Cardiac atrium fibroblast (primary cell): ENCODE results near the gene CDC42EP4. TPM values are rescaled to one million over a fixed set of nuclear protein-coding genes. Genes with fewer than 3 reads are reported as not detected.

Experiments used
- total RNA-seq: library from RNA; depleted of rRNA; stranded (reverse); fragments of >200 nt; gene quantifications from 2 replicates; pipeline ENCODE4 v1.2.3, GENCODE V29; 2015

CDC42EP4 gene
- 80.5 and 84.7 TPM in 2 replicates for total RNA-seq

DNA sequence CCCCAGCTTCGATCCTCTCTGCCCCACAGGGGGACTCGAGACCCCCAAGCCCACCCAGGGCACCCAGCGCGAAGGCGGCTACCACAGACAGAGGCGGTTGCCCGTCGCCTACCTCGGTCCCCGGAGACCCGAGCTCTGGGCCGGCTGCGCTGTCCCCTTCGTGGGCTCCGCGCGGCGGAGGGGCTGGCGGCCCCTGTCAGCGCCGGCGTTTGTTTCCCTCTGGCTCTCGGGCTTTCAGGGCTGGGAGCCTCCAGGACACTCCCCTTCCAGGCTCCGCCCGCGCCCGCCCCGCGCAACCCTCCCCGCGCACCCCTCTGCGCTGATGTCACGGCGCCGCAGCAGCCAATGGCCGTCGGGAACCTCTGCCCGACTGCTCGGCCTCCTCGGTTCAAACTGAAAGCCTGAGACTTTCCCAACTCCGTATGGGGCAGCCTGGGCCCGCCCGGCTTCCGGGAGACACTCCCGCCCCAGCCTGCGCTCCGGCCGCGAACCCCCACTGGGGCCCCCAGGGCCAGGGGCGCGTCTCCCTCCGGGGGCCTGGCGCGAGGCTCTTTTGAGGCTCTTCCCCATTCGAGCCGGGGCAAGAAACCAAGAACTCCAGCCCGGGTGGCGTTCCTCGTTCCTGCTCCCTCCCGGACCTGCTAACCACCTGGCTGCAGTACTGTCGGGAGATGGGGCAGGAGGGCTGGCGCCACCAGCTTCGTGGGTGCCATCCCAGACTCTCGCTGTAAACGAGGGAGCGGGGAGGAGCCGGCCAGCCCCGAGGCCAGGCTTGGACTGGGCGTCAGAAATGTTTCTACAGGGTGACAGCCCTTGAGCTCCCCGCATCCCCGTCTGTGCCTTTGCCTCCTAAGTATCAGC lies at the start of gene CDC42EP4:
CDC42EP4 (minus strand) TSS at position 221 of the 861 bp plus-strand sequence. CDS start 25,501 bp downstream, outside the sequence.

GRCh38 chr17:73261617-73261951 lies 50.2 kb downstream of the CDC42EP4 start, which contains the start of gene CPSF4L:
Gene CPSF4L, minus strand, starts transcription at chr17:73261880. Its CDS starts 62 bp downstream, at chr17:73261818.

Other genes with a start within 250 kb of the CDC42EP4 start
- gene SLC39A11, start 219.3 kb downstream of the CDC42EP4 start, total RNA-seq = 21.2 and 32.5 TPM in 2 replicates
- gene SSTR2, start 147.0 kb downstream of the CDC42EP4 start, total RNA-seq = not detected in 2 replicates
- 16.1 and 18.1 TPM in 2 replicates for gene COG1, start 118.9 kb downstream of the CDC42EP4 start, total RNA-seq
- not detected in 2 replicates for gene CPSF4L, start 50.1 kb downstream of the CDC42EP4 start, total RNA-seq